SU-DHL-6 (cell line): Measurements from ENCODE around the gene SLC26A2.

Experiments
- H2AFZ ChIP-seq: fragments of 200-600 bp; sonication (generic); 2 replicates; pipeline ENCODE4 v1.6.1; 2014; ENCODE audit warnings: low read depth, mild to moderate bottlenecking, moderate library complexity, mixed read lengths, antibody characterized with exemption, low read length; ENCODE audit not compliant: severe bottlenecking
- H3F3A ChIP-seq: fragments of 200-600 bp; shearing (Covaris generic); 2 replicates; pipeline ENCODE4 v1.6.0; 2016; ENCODE audit warnings: antibody characterized with exemption, mild to moderate bottlenecking; ENCODE audit not compliant: insufficient read depth
- H3K27ac ChIP-seq: fragments of 200-600 bp; sonication (generic); 2 replicates; pipeline ENCODE4 v1.5.1; 2016; ENCODE audit warnings: low read depth, mild to moderate bottlenecking, low read length, moderate library complexity, mixed read lengths
- H3K27me3 ChIP-seq: fragments of 200-600 bp; sonication (generic), shearing (Covaris generic); 2 replicates; pipeline ENCODE4 v1.6.0; 2014; ENCODE audit warnings: mild to moderate bottlenecking, low read length
- H3K36me3 ChIP-seq: fragments of 200-600 bp; sonication (generic); 2 replicates; pipeline ENCODE4 v1.6.1; 2014; ENCODE audit warnings: mild to moderate bottlenecking, low read length, mixed read lengths
- H3K4me2 ChIP-seq: fragments of 300-600, 200-600 bp; shearing (Covaris generic), sonication (generic); 2 replicates; pipeline ENCODE4 v1.6.0; 2014; ENCODE audit warnings: low read length, low read depth, mild to moderate bottlenecking; ENCODE audit not compliant: poor library complexity, severe bottlenecking
- H3K4me3 ChIP-seq: fragments of 200-600 bp; sonication (generic); 2 replicates; pipeline ENCODE4 v1.5.1; 2014; ENCODE audit warnings: antibody characterized with exemption, low read length, mild to moderate bottlenecking, mixed read lengths; ENCODE audit not compliant: insufficient read depth, poor library complexity, severe bottlenecking
- H3K79me2 ChIP-seq: fragments of 200-600 bp; sonication (generic); 2 replicates; pipeline ENCODE4 v1.6.1; 2014; ENCODE audit warnings: mild to moderate bottlenecking, low read length, moderate library complexity; ENCODE audit not compliant: insufficient read depth
- H3K9ac ChIP-seq: fragments of 200-600 bp; sonication (generic); 2 replicates; pipeline ENCODE4 v1.7.0; 2014; ENCODE audit warnings: mild to moderate bottlenecking, low read length
- H3K9me2 ChIP-seq: fragments of 200-600 bp; sonication (generic); replicated peaks from 2 replicates; pipeline ENCODE4 v1.6.1; 2014; ENCODE audit warnings: low read length; ENCODE audit not compliant: insufficient read depth
- H3K9me3 ChIP-seq: fragments of 200-600 bp; sonication (generic); 2 replicates; pipeline ENCODE4 v1.6.1; 2014; ENCODE audit warnings: low read length, mixed read lengths; ENCODE audit not compliant: insufficient read depth
- H4K20me1 ChIP-seq: fragments of 200-600 bp; sonication (generic); 2 replicates; pipeline ENCODE4 v1.6.1; 2014; ENCODE audit warnings: low read depth, mild to moderate bottlenecking, antibody characterized with exemption, low read length, moderate library complexity, mixed read lengths
- EZH2phosphoT487 ChIP-seq: fragments of 200-600 bp; sonication (generic), shearing (Covaris generic); conservative IDR thresholded peaks from 2 replicates; pipeline ENCODE4 v1.6.1; 2018; ENCODE audit warnings: mild to moderate bottlenecking, antibody characterized with exemption, low read length, moderate library complexity, mixed read lengths
- TF ChIP-seq, protein P1 (sequence below): fragments of 200-600 bp; sonication (generic); IDR thresholded peaks from one replicate; pipeline ENCODE4 v1.5.1; 2017; ENCODE audit warnings: antibody characterized with exemption, mild to moderate bottlenecking, low read length, moderate library complexity; ENCODE audit not compliant: insufficient read depth, poor library complexity, severe bottlenecking

The SLC26A2 gene

GRCh38 chr5:150033334-150033733, 72.8 kb downstream of the SLC26A2 start:
- H3K4me3 ChIP-seq, result no peak overlapping the region
- H3K27me3 ChIP-seq, result no peaks in the 10 kb centered on the region
- H3K36me3 ChIP-seq, result peaks cover 38% of the 10 kb centered on the region
- no peak overlapping the region for H2AFZ ChIP-seq
- no peak overlapping the region for H3K9ac ChIP-seq
- H3K9me3 ChIP-seq, result no peaks in the 10 kb centered on the region
- no peaks in the 10 kb centered on the region; the same call in 1 of the 2 replicates for H3F3A ChIP-seq
- H4K20me1 ChIP-seq, result no peaks in the 10 kb centered on the region
- H3K4me2 ChIP-seq, result no peak overlapping the region
- no peaks in the 10 kb centered on the region for H3K79me2 ChIP-seq
- TF ChIP-seq, protein P1, sequence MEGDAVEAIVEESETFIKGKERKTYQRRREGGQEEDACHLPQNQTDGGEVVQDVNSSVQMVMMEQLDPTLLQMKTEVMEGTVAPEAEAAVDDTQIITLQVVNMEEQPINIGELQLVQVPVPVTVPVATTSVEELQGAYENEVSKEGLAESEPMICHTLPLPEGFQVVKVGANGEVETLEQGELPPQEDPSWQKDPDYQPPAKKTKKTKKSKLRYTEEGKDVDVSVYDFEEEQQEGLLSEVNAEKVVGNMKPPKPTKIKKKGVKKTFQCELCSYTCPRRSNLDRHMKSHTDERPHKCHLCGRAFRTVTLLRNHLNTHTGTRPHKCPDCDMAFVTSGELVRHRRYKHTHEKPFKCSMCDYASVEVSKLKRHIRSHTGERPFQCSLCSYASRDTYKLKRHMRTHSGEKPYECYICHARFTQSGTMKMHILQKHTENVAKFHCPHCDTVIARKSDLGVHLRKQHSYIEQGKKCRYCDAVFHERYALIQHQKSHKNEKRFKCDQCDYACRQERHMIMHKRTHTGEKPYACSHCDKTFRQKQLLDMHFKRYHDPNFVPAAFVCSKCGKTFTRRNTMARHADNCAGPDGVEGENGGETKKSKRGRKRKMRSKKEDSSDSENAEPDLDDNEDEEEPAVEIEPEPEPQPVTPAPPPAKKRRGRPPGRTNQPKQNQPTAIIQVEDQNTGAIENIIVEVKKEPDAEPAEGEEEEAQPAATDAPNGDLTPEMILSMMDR, result no peak
- no peak for TF ChIP-seq EZH2phosphoT487
- H3K9me2 ChIP-seq, result no peaks in the 10 kb centered on the region
- no peak overlapping the region for H3K27ac ChIP-seq

DNA sequence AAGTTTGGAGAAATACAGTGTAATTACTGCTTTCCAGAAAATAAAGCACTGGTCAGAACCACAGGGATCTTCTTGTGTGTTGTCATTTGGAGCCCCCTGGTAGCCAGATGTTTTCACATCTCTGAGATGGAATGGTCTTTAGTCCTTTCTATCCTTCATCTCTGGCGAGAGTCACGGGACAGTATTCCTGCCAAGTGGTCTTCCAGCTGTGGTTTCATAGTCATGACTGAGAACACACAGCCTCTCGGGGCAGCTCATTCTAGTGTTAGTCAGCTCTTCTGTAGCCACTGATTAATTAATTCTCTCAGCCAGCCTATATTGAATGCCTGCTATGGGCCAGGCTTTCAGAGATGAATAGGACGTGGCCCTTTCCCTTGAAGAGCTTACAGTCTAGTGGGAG, 74.1 kb downstream of the SLC26A2 start:
- H3K9me2 ChIP-seq, result no peaks in the 10 kb centered on the region
- H3F3A ChIP-seq, result no peaks in the 10 kb centered on the region; the same call in 1 of the 2 replicates
- no peak overlapping the region for H2AFZ ChIP-seq
- H3K36me3 ChIP-seq, result peaks cover 41% of the 10 kb centered on the region; the same call in 1 of the 2 replicates
- H3K27ac ChIP-seq, result no peak overlapping the region
- no peaks in the 10 kb centered on the region for H3K9me3 ChIP-seq
- H3K4me3 ChIP-seq, result no peak overlapping the region
- TF ChIP-seq, protein P1, result no peak
- TF ChIP-seq EZH2phosphoT487, result no peak
- H3K79me2 ChIP-seq, result no peaks in the 10 kb centered on the region
- no peaks in the 10 kb centered on the region for H4K20me1 ChIP-seq
- H3K9ac ChIP-seq, result no peak overlapping the region
- no peak overlapping the region for H3K4me2 ChIP-seq
- no peaks in the 10 kb centered on the region for H3K27me3 ChIP-seq

GRCh38 chr5:150035139-150035895, 74.8 kb downstream of the SLC26A2 start:
- Histone ChIP-seq H3K79me2 (no peaks in the 10 kb centered on the region), H4K20me1 (no peaks in the 10 kb centered on the region), H3K9me2 (no peaks in the 10 kb centered on the region), H3K4me3 (no peak overlapping the region), H3K36me3 (peaks cover 42% of the 10 kb centered on the region; the same call in 1 of the 2 replicates), H3K27me3 (no peaks in the 10 kb centered on the region), H3F3A (no peaks in the 10 kb centered on the region; the same call in 1 of the 2 replicates), H3K4me2 (no peak overlapping the region), H3K9ac (no peak overlapping the region), H3K27ac (no peak overlapping the region), H3K9me3 (no peaks in the 10 kb centered on the region), H2AFZ (no peak overlapping the region)
- TF ChIP-seq EZH2phosphoT487, result no peak
- TF ChIP-seq, protein P1, result no peak
